ENCODE data around the gene FRS2. TPM values are rescaled to one million over a fixed set of nuclear protein-coding genes. Genes with fewer than 3 reads are reported as not detected.

FRS2 gene
- total RNA-seq, 4 donors from 2014 or later, result 27.4 to 159 (median 65.4) TPM

GRCh38 chr12:69588527-69588926, 118.3 kb downstream of the FRS2 start:
- intact Hi-C loops (cut with DNase I; ENCODE audit: low total_unique reads), result loop anchor here (10.0 kb wide), 1 partner anchor 114 kb away; the partner anchor contains the start of gene FRS2
- Histone ChIP-seq H3K27ac (no peak overlapping the region), H3K36me3 (no peaks in the 10 kb centered on the region), H3K27me3 (no peaks in the 10 kb centered on the region), H3K4me3 (no peak overlapping the region), H3K9me3 (no peaks in the 10 kb centered on the region), H3K4me1 (no peaks in the 10 kb centered on the region)
- TF ChIP-seq CTCF (IDR thresholded peaks at IDR 0.05), result no peak
- TF ChIP-seq POLR2A (IDR thresholded peaks at IDR 0.05), result no peak
- DNase-seq, result no peak

- TF ChIP-seq POLR2A (IDR thresholded peaks at IDR 0.05) (no peak), CTCF (IDR thresholded peaks at IDR 0.05) (no peak)
- Histone ChIP-seq H3K4me3 (no peak overlapping the region), H3K4me1 (no peaks in the 10 kb centered on the region), H3K9me3 (no peaks in the 10 kb centered on the region), H3K27ac (no peak overlapping the region), H3K27me3 (no peaks in the 10 kb centered on the region), H3K36me3 (no peaks in the 10 kb centered on the region)
- no peak for DNase-seq
- intact Hi-C loops (cut with DNase I; ENCODE audit: low total_unique reads), result loop anchor here (10.0 kb wide), 1 partner anchor 114 kb away; the partner anchor contains the start of gene FRS2
These were observed 118.9 kb downstream of the FRS2 start for GRCh38 chr12:69589082-69589481.

GRCh38 chr12:69595689-69596088, 125.5 kb downstream of the FRS2 start:
- TF ChIP-seq CTCF (IDR thresholded peaks at IDR 0.05) (no peak), POLR2A (IDR thresholded peaks at IDR 0.05) (no peak)
- H3K4me1 ChIP-seq, result no peaks in the 10 kb centered on the region
- no peaks in the 10 kb centered on the region for H3K27me3 ChIP-seq
- no peaks in the 10 kb centered on the region for H3K36me3 ChIP-seq
- H3K9me3 ChIP-seq, result no peaks in the 10 kb centered on the region
- intact Hi-C loops (cut with DNase I; ENCODE audit: low total_unique reads), result no loop called here
- no peak overlapping the region for H3K4me3 ChIP-seq
- no peak for DNase-seq
- H3K27ac ChIP-seq, result no peak overlapping the region

GRCh38 chr12:69598174-69598753, 128.1 kb downstream of the FRS2 start:
- Histone ChIP-seq H3K9me3 (no peaks in the 10 kb centered on the region), H3K4me3 (no peak overlapping the region), H3K36me3 (no peaks in the 10 kb centered on the region), H3K27ac (no peak overlapping the region), H3K27me3 (no peaks in the 10 kb centered on the region), H3K4me1 (no peaks in the 10 kb centered on the region)
- intact Hi-C loops (cut with DNase I; ENCODE audit: low total_unique reads), result no loop called here
- TF ChIP-seq CTCF (IDR thresholded peaks at IDR 0.05) (no peak), POLR2A (IDR thresholded peaks at IDR 0.05) (no peak)
- DNase-seq, result no peak

- no peak for DNase-seq
- intact Hi-C loops (cut with DNase I; ENCODE audit: low total_unique reads), result no loop called here
- Histone ChIP-seq H3K27ac (no peak overlapping the region), H3K36me3 (no peaks in the 10 kb centered on the region), H3K4me1 (no peaks in the 10 kb centered on the region), H3K27me3 (no peaks in the 10 kb centered on the region), H3K9me3 (no peaks in the 10 kb centered on the region), H3K4me3 (no peak overlapping the region)
- TF ChIP-seq CTCF (IDR thresholded peaks at IDR 0.05) (no peak), POLR2A (IDR thresholded peaks at IDR 0.05) (no peak)
These were observed 130.6 kb downstream of the FRS2 start for GRCh38 chr12:69600804-69601203.
